HG03575 (cell line): Measurements from ENCODE around the gene SLAMF6.
"Not testable (repeated sequence)": the region's sequence is repeated elsewhere in the genome, so short reads cannot be mapped to it uniquely, and the experiment has no call there.

ENCODE experiments used
- ATAC-seq: cut with Tn5 transposase; IDR thresholded peaks from one replicate; pipeline ENCODE4 v1.9.1; 2021; ENCODE audit not compliant: unreplicated experiment, insufficient number of reproducible peaks, low FRiP score; ENCODE audit errors: extremely low read depth

The SLAMF6 gene

GRCh38 chr1:160522622-160523345, at the start of gene SLAMF6:
SLAMF6 (minus strand) TSS chr1:160523255; CDS start chr1:160523192, 63 bp downstream.
- peak; percentile 56 for ATAC-seq

DNA sequence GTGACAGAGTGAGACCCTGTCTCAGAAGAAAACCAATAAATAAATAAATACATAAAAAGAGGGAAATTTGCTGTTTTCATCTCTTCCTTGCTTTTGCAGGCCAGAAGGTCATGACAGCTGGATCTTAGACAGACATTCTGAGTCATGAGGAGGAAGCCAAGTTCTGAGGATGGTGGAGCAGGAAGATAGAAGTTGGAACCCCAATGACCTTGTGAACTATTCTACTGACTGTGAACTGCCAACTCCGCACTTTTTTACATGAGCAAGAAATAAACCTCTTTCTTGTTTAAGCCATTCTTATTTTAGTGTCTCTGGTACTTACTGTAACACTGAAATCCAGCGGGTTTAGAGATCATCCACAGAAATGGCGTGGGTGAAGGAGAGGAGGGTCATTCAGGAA, 47.8 kb upstream of the SLAMF6 start:
- ATAC-seq = no peak

GRCh38 chr1:160569806-160570205, 46.8 kb upstream of the SLAMF6 start:
- no peak for ATAC-seq

GRCh38 chr1:160567858-160568682, 45.0 kb upstream of the SLAMF6 start:
- ATAC-seq = no peak

- no peak for ATAC-seq
Measured at GRCh38 chr1:160567341-160567740, 44.3 kb upstream of the SLAMF6 start.

- ATAC-seq = no peak
Measured at GRCh38 chr1:160565564-160565963, 42.5 kb upstream of the SLAMF6 start.

DNA sequence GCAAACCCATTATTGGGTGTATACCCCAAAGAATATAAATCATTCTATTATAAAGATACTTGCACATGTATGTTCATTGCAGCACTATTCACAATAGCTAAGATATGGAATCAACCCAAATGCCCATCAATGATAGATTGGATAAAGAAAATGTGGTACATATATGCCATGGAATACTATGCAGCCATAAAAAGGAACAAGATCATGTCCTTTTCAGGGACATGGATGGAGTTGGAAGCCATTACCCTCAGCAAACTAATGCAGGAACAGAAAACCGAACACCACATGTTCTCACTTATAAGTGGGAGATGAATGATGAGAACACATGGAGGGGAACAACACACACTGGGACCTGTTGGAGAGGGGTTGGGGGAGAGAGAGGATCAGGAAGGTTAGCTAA, 40.2 kb upstream of the SLAMF6 start:
- ATAC-seq = not testable (repeated sequence)

DNA sequence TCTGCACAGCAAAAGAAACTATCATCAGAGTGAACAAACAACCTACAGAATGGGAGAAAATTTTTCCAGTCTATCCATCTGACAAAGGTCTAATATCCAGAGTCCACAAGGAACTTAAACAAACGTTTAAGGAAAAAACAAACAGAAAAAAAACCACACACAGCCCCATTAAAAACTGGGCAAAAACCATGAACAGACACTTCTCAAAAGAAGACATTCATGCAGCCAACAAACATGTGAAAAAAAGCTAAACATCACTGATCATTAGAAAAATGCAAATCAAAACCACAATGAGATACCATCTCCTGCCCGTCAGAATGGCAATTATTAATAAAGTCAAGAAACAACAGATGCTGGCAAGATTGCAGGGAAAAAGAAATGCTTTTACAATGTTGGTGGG, 39.7 kb upstream of the SLAMF6 start:
- not testable (repeated sequence) for ATAC-seq

DNA sequence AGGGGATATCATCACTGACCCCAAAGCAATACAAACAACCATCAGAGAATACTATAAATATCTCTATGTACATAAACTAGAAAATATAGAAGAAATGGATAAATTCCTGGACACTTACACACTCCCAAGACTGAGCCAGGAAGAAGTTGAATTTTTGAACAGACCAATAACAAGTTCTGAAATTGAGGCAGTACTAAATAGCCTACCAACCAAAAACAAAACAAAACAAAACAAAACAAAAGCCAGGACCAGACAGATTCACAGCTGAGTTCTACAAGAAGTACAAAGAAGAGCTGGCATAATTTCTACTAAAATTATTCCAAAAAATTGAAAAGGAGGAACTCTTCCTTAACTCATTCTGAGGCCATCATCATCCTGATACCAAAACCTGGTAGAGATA, 37.8 kb upstream of the SLAMF6 start:
- no peak for ATAC-seq

GRCh38 chr1:160560045-160560705, 37.1 kb upstream of the SLAMF6 start:
- ATAC-seq = no peak

DNA sequence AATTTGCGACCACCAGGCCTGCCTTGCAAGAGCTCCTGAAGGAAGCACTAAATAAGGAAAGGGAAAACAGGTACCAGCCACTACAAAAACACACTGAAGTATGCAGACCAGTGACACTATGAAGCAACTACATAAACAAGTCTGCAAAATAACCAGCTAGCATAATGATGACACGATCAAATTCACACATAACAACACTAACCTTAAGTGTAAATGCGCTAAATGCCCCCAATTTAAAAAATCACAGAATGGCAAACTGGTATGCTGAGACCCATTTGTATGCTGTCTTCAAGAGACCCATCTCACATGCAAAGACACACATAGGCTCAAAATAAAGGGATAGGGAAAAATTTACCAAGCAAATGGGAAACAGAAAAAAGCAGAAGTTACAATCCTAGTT, 36.4 kb upstream of the SLAMF6 start:
- not testable (repeated sequence) for ATAC-seq

DNA sequence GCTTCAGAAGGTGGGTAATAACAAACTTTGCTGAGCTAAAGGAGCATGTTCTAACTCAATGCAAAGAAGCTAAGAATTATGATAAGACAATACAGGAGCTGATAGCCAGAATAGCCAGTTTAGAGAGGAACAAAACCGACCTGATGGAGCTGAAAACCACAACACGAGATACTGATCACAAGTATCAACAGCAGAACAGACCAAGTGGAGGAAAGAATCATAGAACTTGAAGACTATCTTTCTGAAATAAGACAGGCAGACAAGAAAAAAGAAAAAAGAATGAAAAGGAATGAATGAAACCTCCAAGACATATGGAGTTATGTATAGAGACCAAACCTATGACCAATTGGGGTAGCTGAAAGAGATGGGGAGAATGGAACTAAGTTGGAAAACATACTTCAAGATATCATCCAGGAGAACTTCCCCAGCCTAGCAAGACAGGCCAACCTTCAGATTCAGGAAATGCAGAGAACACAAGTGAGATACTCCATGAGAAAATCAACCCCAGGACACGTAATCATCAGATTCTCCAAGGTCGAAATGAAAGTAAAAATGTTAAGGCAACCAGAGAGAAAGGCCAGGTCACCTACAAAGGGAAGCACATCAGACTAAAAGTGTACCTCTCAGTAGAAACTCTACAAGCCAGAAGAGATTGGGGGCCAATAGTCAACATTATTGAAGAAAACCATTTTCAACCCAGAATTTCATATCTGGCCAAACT, 35.8 kb upstream of the SLAMF6 start:
- ATAC-seq = no peak

DNA sequence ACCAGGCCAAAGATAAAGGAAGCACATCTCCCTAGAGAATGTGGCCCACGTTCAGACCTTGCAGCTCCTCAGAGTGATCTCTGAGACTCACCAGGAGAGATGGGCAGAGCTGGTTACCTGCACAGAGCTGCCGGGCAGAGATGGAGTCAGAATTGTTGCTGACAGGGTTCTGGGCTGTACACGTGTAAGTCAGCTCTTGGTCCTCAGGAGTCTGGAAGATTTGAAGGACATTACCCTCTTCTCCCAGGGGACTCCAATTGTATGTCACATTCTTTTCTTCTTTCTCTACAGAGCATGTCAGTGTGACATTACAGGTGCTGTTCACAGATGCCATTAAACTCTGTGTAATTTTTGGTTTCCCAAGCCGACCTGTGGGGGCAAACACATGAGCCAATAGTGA, 30.7 kb upstream of the SLAMF6 start:
- ATAC-seq = no peak

GRCh38 chr1:160552425-160552824, 29.4 kb upstream of the SLAMF6 start:
- ATAC-seq = no peak

- ATAC-seq = no peak
Measured at GRCh38 chr1:160550572-160551034, 27.5 kb upstream of the SLAMF6 start.

DNA sequence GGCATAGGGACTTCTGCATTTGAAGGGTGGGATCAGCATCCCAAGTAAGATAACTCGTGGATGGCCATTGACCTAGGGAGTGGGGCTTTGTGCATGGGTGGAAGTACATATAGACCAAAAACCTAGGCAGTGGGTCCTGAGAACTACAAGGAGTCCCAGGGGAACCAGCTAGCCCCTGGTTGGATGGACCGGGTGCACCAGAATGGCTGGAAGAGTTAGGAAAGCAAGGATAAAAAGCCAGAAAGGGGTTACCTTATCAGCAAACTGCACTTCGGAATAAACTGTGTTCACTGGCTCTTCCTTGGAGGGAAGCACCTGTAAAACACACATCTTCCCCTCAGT, 26.6 kb upstream of the SLAMF6 start:
- no peak for ATAC-seq

- no peak for ATAC-seq
Measured at GRCh38 chr1:160548960-160549664, 26.1 kb upstream of the SLAMF6 start.

DNA sequence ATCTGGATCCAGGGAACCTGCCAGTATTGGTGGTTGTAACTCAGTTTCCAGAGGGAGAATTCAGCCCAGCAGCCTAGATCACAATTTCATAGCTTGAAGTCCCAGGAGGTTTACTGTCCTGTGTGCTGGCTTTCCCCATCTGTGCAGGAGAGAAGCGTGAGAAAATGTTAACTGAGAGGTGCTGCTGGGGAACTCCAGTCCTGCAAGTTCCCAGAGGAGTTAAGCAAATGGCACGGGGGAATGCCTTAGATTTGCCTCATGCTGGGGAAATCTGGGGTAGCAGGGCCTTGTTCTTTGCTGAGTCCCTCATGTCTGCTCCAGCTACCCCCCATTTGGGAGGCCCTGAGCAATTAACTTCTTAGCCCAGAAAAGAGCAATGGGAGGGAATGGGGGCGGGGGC, 25.1 kb upstream of the SLAMF6 start:
- ATAC-seq = no peak

- ATAC-seq = no peak
Measured at GRCh38 chr1:160547422-160547821, 24.4 kb upstream of the SLAMF6 start.
